A673 (cell line): ENCODE results near the gene GCN1. TPM values are rescaled to one million over a fixed set of nuclear protein-coding genes. Genes with fewer than 3 reads are reported as not detected.

ENCODE experiments used
- BruUV-seq: library from RNA; stranded (reverse); fragments of 400-500 nt; replicated peaks from 2 replicates; lab custom pipeline; 2021; lab: Mats Ljungman, UMichigan
- CTCF ChIA-PET: fragments of 300-600 bp; sonication (Branson Sonifier 250); formaldehyde crosslinking; loops from one replicate; lab custom pipeline; 2022; ENCODE audit warnings: antibody characterized with exemption; lab: Charles Lee
- POLR2A ChIA-PET: fragments of 300-600 bp; sonication (Branson Sonifier 250); formaldehyde crosslinking; loops from one replicate; lab custom pipeline; 2022; ENCODE audit warnings: antibody characterized with exemption; ENCODE audit not compliant: low non-redundant PET; lab: Charles Lee
- DNase-seq: peaks from one replicate; pipeline ENCODE4 v3.0.0-alpha.2; 2015; ENCODE audit warnings: low spot score
- H3K27ac ChIP-seq: fragments of 200-600 bp; sonication (generic); 2 replicates; pipeline ENCODE4 v1.5.1; 2016; ENCODE audit warnings: mixed run types, low read depth, mild to moderate bottlenecking, mixed read lengths, antibody characterized with exemption, low read length; ENCODE audit not compliant: poor library complexity, severe bottlenecking
- H3K27me3 ChIP-seq: fragments of 200-600 bp; sonication (generic); replicated peaks from 2 replicates; pipeline ENCODE4 v1.6.1; 2017; ENCODE audit warnings: mixed run types, low read depth, mild to moderate bottlenecking, mixed read lengths, antibody characterized with exemption, low read length; ENCODE audit not compliant: insufficient read depth, poor library complexity
- H3K36me3 ChIP-seq: fragments of 200-600 bp; sonication (generic); 2 replicates; pipeline ENCODE4 v1.6.1; 2016; ENCODE audit warnings: mixed run types, mild to moderate bottlenecking, mixed read lengths, antibody characterized with exemption, low read length; ENCODE audit not compliant: insufficient read depth, poor library complexity, severe bottlenecking
- H3K4me1 ChIP-seq: fragments of 200-600 bp; sonication (generic); 2 replicates; pipeline ENCODE4 v1.6.1; 2017; ENCODE audit warnings: mixed run types, mild to moderate bottlenecking, mixed read lengths, antibody characterized with exemption, low read length; ENCODE audit not compliant: insufficient read depth, poor library complexity, severe bottlenecking
- H3K4me3 ChIP-seq: fragments of 200-600 bp; sonication (generic); 2 replicates; pipeline ENCODE4 v1.5.1; 2016; ENCODE audit warnings: low read depth, mixed run types, mild to moderate bottlenecking, mixed read lengths, low read length; ENCODE audit not compliant: poor library complexity, severe bottlenecking
- H3K9me3 ChIP-seq: fragments of 200-600 bp; sonication (generic); 2 replicates; pipeline ENCODE4 v1.6.1; 2016; ENCODE audit warnings: mixed run types, low read depth, mild to moderate bottlenecking, mixed read lengths, antibody characterized with exemption, low read length; ENCODE audit not compliant: poor library complexity, severe bottlenecking
- EZH2 ChIP-seq: fragments of 200-600 bp; sonication (generic); IDR thresholded peaks from 2 replicates; pipeline ENCODE4 v1.6.1; 2017; ENCODE audit warnings: borderline replicate concordance, low read depth, mild to moderate bottlenecking, mixed read lengths, antibody characterized with exemption, low read length; ENCODE audit not compliant: poor library complexity, severe bottlenecking
- intact Hi-C: fragments of 100-400 bp; cut with micrococcal nuclease; formaldehyde crosslinking; loops from one replicate; pipeline ENCODE4 v1.10.0; 2022; ENCODE audit not compliant: unreplicated experiment
- total RNA-seq: library from RNA; stranded (reverse); gene quantifications from 2 replicates; pipeline ENCODE4 v1.2.3, GENCODE V29; 2021
- TF ChIP-seq, protein P1 (sequence below): fragments of 300-800, 200-600 bp; sonication (generic); conservative IDR thresholded peaks from 2 replicates; pipeline ENCODE4 v1.5.1; 2017; ENCODE audit warnings: low read depth, mild to moderate bottlenecking, antibody characterized with exemption, low read length, moderate library complexity, mixed read lengths

Gene GCN1
- total RNA-seq, 1 experiment from 2014 or later: 129 TPM

DNA sequence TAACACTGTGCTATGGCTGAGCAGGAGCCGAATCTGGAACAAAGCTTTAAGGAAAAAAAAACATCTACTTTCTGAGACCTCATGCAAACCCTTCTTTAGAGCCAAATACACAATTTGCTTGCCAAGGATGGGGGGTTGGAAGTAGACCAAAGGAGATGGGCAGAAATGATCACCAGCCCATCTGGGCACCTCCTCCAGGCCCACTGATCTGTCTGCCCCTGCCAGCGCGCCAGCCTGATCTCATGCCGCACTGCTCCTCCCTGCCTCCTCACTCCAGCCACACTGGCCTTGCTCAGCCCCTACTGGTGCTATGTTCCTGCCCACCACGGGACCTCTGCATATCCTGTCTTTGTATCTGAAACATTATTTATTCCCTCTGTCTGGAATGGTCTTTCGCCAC, 53.2 kb downstream of the GCN1 start:
- TF ChIP-seq EZH2: no peak
- TF ChIP-seq, protein P1, sequence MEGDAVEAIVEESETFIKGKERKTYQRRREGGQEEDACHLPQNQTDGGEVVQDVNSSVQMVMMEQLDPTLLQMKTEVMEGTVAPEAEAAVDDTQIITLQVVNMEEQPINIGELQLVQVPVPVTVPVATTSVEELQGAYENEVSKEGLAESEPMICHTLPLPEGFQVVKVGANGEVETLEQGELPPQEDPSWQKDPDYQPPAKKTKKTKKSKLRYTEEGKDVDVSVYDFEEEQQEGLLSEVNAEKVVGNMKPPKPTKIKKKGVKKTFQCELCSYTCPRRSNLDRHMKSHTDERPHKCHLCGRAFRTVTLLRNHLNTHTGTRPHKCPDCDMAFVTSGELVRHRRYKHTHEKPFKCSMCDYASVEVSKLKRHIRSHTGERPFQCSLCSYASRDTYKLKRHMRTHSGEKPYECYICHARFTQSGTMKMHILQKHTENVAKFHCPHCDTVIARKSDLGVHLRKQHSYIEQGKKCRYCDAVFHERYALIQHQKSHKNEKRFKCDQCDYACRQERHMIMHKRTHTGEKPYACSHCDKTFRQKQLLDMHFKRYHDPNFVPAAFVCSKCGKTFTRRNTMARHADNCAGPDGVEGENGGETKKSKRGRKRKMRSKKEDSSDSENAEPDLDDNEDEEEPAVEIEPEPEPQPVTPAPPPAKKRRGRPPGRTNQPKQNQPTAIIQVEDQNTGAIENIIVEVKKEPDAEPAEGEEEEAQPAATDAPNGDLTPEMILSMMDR: no peak
- Histone ChIP-seq H3K27me3 (no peaks in the 10 kb centered on the region), H3K4me3 (no peak overlapping the region), H3K27ac (no peak overlapping the region), H3K9me3 (no peaks in the 10 kb centered on the region), H3K4me1 (no peaks in the 10 kb centered on the region), H3K36me3 (peaks cover 92% of the 10 kb centered on the region)
- no peak for DNase-seq
- POLR2A ChIA-PET: no interaction called here
- no TSS peak for BruUV-seq
- intact Hi-C loops: no loop called here
- CTCF ChIA-PET: no interaction called here

DNA sequence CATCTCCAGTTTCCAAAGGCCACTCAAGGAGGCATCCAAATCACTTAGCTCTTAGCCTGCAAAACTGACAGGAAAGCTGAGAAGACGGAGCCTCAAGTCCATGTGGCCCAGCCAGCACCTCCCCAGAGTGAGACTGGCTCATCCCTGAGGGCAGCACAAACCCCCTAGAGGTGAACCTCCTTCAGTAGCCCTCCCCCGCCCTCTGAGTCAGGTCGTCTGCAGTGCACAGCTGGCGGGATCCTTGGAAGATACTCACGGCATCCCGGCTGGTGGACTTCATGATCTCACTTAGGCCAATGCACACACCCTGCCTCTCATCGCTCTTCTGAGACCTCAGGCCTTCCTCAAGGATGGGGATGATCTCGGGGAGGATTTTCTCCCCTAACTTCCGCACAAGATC, 53.9 kb downstream of the GCN1 start:
- BruUV-seq: no TSS peak
- TF ChIP-seq, protein P1: no peak
- no peak for TF ChIP-seq EZH2
- H3K27me3 ChIP-seq: no peaks in the 10 kb centered on the region
- peaks cover 93% of the 10 kb centered on the region for H3K36me3 ChIP-seq
- intact Hi-C loops: no loop called here
- H3K4me3 ChIP-seq: no peak overlapping the region
- ChIA-PET CTCF (no interaction called here), POLR2A (no interaction called here)
- H3K9me3 ChIP-seq: no peaks in the 10 kb centered on the region
- no peaks in the 10 kb centered on the region for H3K4me1 ChIP-seq
- no peak overlapping the region for H3K27ac ChIP-seq
- DNase-seq: no peak

DNA sequence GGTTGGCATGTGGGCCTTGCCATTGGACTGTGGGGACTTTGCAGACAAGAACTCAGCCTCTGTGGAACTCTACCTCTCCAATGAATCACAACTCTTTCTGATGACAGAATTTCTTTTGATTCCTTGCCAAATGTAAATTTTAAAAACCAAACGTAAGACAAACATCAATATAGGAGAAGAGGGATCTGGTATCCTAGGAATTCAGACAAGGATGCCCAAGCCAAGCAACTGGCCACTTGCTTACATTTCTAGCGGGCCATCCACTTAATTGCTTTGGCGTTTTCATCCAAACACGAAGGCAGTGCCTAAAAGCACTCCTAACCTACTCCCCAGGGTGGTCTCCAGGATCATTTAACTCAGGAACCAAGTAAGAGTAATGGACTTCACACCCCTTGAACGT, 54.6 kb downstream of the GCN1 start:
- BruUV-seq: no TSS peak
- no peak for DNase-seq
- H3K27me3 ChIP-seq: no peaks in the 10 kb centered on the region
- ChIA-PET POLR2A (no interaction called here), CTCF (no interaction called here)
- H3K4me3 ChIP-seq: no peak overlapping the region
- H3K9me3 ChIP-seq: no peaks in the 10 kb centered on the region
- intact Hi-C loops: no loop called here
- peaks cover 92% of the 10 kb centered on the region for H3K36me3 ChIP-seq
- no peaks in the 10 kb centered on the region for H3K4me1 ChIP-seq
- H3K27ac ChIP-seq: no peak overlapping the region
- TF ChIP-seq EZH2: no peak
- TF ChIP-seq, protein P1: no peak
